A673 (cell line): Measurements from ENCODE around the gene PNPLA5.

ENCODE experiments used
- EZH2 ChIP-seq: fragments of 200-600 bp; sonication (generic); IDR thresholded peaks from 2 replicates; pipeline ENCODE4 v1.6.1; 2017; ENCODE audit warnings: borderline replicate concordance, low read depth, mild to moderate bottlenecking, mixed read lengths, antibody characterized with exemption, low read length; ENCODE audit not compliant: poor library complexity, severe bottlenecking
- TF ChIP-seq, protein P1 (sequence below): fragments of 300-800, 200-600 bp; sonication (generic); conservative IDR thresholded peaks from 2 replicates; pipeline ENCODE4 v1.5.1; 2017; ENCODE audit warnings: low read depth, mild to moderate bottlenecking, antibody characterized with exemption, low read length, moderate library complexity, mixed read lengths

DNA sequence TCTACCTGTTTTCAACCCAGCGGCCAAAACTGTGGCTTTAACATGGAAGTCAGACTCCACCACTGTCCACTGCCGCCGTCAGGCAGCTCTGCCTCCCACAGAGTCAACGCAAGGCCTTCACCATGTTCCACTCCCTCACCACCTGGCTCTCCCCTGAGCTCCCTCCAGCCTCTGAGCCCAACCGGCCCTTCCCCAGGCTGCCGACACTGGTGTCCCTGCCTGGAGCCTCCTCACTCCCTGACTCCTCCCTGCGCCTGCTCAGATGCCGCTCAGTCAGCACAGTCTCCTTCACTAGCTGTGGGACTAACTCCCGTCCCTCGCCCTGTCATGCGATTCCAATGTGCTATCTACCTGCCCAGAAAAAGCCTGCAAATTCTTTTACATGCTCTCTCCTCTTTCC is 45.8 kb downstream of the PNPLA5 start:
- TF ChIP-seq, protein P1, sequence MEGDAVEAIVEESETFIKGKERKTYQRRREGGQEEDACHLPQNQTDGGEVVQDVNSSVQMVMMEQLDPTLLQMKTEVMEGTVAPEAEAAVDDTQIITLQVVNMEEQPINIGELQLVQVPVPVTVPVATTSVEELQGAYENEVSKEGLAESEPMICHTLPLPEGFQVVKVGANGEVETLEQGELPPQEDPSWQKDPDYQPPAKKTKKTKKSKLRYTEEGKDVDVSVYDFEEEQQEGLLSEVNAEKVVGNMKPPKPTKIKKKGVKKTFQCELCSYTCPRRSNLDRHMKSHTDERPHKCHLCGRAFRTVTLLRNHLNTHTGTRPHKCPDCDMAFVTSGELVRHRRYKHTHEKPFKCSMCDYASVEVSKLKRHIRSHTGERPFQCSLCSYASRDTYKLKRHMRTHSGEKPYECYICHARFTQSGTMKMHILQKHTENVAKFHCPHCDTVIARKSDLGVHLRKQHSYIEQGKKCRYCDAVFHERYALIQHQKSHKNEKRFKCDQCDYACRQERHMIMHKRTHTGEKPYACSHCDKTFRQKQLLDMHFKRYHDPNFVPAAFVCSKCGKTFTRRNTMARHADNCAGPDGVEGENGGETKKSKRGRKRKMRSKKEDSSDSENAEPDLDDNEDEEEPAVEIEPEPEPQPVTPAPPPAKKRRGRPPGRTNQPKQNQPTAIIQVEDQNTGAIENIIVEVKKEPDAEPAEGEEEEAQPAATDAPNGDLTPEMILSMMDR, result no peak
- no peak for TF ChIP-seq EZH2
